PC-3 (cell line): ENCODE data around the gene TMCC2. TPM values are rescaled to one million over a fixed set of nuclear protein-coding genes. Genes with fewer than 3 reads are reported as not detected.
A peak's percentile ranks its signal among the peaks of the same experiment; 100 is the strongest.

ENCODE experiments used
- ATAC-seq: fragments of 200-7000 bp; cut with Tn5 transposase; 2 replicates; pipeline ENCODE4 v1.9.1; 2020; ENCODE audit warnings: mild to moderate bottlenecking, moderate library complexity
- BruUV-seq: library from RNA; stranded (reverse); fragments of 400-500 nt; replicated peaks from 2 replicates; lab custom pipeline; 2021; lab: Mats Ljungman, UMichigan
- CTCF ChIA-PET: fragments of 300-600 bp; sonication (Branson Sonifier 250); formaldehyde crosslinking; loops from one replicate; lab custom pipeline; 2022; ENCODE audit warnings: antibody characterized with exemption; lab: Charles Lee
- POLR2A ChIA-PET: fragments of 300-600 bp; sonication (Branson Sonifier 250); formaldehyde crosslinking; loops from one replicate; lab custom pipeline; 2022; ENCODE audit warnings: antibody characterized with exemption; ENCODE audit not compliant: unreplicated experiment; lab: Charles Lee
- DNase-seq: peaks from one replicate; pipeline ENCODE4 v3.0.0-alpha.2; 2015
- H2AFZ ChIP-seq: fragments of 300-600 bp; sonication (generic); 2 replicates; pipeline ENCODE4 v1.6.0; 2016; ENCODE audit warnings: antibody characterized with exemption, low read length
- H3F3A ChIP-seq: fragments of 300-600 bp; sonication (generic); one replicate; pipeline ENCODE4 v1.6.0; 2017; ENCODE audit warnings: antibody characterized with exemption, low read length, control low read depth, mild to moderate bottlenecking; ENCODE audit not compliant: unreplicated experiment
- H3K27ac ChIP-seq: fragments of 300-600 bp; sonication (generic); 2 replicates; pipeline ENCODE4 v1.5.1; 2016; ENCODE audit warnings: mild to moderate bottlenecking, low read length
- H3K27me3 ChIP-seq: fragments of 300-600 bp; sonication (generic); 2 replicates; pipeline ENCODE4 v1.6.1; 2016; ENCODE audit warnings: low read length, mixed read lengths
- H3K36me3 ChIP-seq: fragments of 300-600 bp; sonication (generic); 2 replicates; pipeline ENCODE4 v1.6.1; 2016; ENCODE audit warnings: low read depth, mixed run types, low read length, mixed read lengths
- H3K4me1 ChIP-seq: fragments of 300-600 bp; sonication (generic); 2 replicates; pipeline ENCODE4 v1.5.1; 2016; ENCODE audit warnings: low read length; ENCODE audit not compliant: insufficient read depth
- H3K4me2 ChIP-seq: fragments of 300-600 bp; sonication (generic); 2 replicates; pipeline ENCODE4 v1.6.0; 2016; ENCODE audit warnings: low read length
- H3K4me3 ChIP-seq: fragments of 300-600 bp; sonication (generic); 2 replicates; pipeline ENCODE4 v1.5.1; 2016; ENCODE audit warnings: mild to moderate bottlenecking, low read length, mixed read lengths
- H3K79me2 ChIP-seq: fragments of 300-600 bp; sonication (generic); 2 replicates; pipeline ENCODE4 v1.6.1; 2017; ENCODE audit warnings: low read length, mixed read lengths
- H3K9ac ChIP-seq: fragments of 300-600 bp; sonication (generic); 2 replicates; pipeline ENCODE4 v1.6.0; 2016; ENCODE audit warnings: mild to moderate bottlenecking, low read length
- H3K9me2 ChIP-seq: fragments of 300-600 bp; sonication (generic); replicated peaks from 2 replicates; pipeline ENCODE4 v1.6.1; 2016; ENCODE audit warnings: mixed run types, low read length, mixed read lengths
- H3K9me3 ChIP-seq: fragments of 300-600 bp; sonication (generic); 2 replicates; pipeline ENCODE4 v1.6.1; 2016; ENCODE audit warnings: low read length, mixed read lengths
- H4K20me1 ChIP-seq: fragments of 300-600 bp; sonication (generic); 2 replicates; pipeline ENCODE4 v1.6.1; 2016; ENCODE audit warnings: low read length, mixed read lengths
- EZH2 ChIP-seq: fragments of 300-600 bp; sonication (generic); IDR thresholded peaks from one replicate; pipeline ENCODE4 v1.6.1; 2017; ENCODE audit warnings: antibody characterized with exemption, mild to moderate bottlenecking, low read length; ENCODE audit not compliant: unreplicated experiment
- EZH2phosphoT487 ChIP-seq: fragments of 300-600 bp; sonication (generic); IDR thresholded peaks from 2 replicates; pipeline ENCODE4 v1.6.1; 2018; ENCODE audit warnings: mild to moderate bottlenecking, antibody characterized with exemption, low read length, borderline replicate concordance
- intact Hi-C: fragments of 100-400 bp; cut with micrococcal nuclease; formaldehyde crosslinking; loops from 2 replicates; pipeline ENCODE4 v1.9.0; 2023
- total RNA-seq: library from RNA; depleted of rRNA; stranded (reverse); fragments of >200 nt; gene quantifications from 2 replicates; pipeline ENCODE4 v1.2.3, GENCODE V29; 2014
- TF ChIP-seq, protein P1 (sequence below): fragments of 300-600 bp; sonication (generic); conservative IDR thresholded peaks from 2 replicates; pipeline ENCODE4 v1.5.1; 2017; ENCODE audit warnings: antibody characterized with exemption, low read depth, mild to moderate bottlenecking, low read length

Gene TMCC2
- total RNA-seq, 1 experiment from 2014 or later = 8.7 TPM

DNA sequence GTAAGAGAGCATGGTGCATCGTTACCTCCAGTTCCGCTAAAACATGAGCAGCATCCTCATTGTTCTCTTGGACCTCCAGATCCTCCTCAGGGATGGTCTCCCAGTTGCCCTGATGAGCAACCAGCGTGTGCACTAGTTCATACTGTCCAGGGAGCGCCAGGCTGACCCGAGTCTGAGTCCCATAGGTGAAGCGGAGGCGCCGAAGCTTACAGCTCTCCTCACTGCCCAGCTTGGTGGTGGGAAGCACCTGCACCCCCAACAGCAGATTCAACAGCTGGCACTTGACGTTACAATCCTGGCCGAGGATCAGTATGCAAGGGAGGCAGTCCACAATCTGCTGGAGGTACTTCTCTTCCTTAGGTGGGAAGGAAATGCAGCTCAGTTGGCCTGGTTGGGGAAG, 40.3 kb upstream of the TMCC2 start:
- Histone ChIP-seq H3K4me1 (peaks cover 12% of the 10 kb centered on the region), H3K36me3 (peaks cover 7% of the 10 kb centered on the region; the same call in 1 of the 2 replicates), H4K20me1 (no peaks in the 10 kb centered on the region), H3K4me3 (no peak overlapping the region), H3K9me3 (no peaks in the 10 kb centered on the region), H3K9me2 (no peaks in the 10 kb centered on the region), H3K9ac (no peak overlapping the region), H3K4me2 (no peak overlapping the region), H3K79me2 (peaks cover 32% of the 10 kb centered on the region), H3K27me3 (no peaks in the 10 kb centered on the region), H2AFZ (no peak overlapping the region), H3F3A (no peaks in the 10 kb centered on the region), H3K27ac (no peak overlapping the region)
- ChIA-PET POLR2A (no interaction called here), CTCF (no interaction called here)
- DNase-seq (no peak), ATAC-seq (no peak)
- TF ChIP-seq EZH2phosphoT487 = no peak
- TF ChIP-seq, protein P1, sequence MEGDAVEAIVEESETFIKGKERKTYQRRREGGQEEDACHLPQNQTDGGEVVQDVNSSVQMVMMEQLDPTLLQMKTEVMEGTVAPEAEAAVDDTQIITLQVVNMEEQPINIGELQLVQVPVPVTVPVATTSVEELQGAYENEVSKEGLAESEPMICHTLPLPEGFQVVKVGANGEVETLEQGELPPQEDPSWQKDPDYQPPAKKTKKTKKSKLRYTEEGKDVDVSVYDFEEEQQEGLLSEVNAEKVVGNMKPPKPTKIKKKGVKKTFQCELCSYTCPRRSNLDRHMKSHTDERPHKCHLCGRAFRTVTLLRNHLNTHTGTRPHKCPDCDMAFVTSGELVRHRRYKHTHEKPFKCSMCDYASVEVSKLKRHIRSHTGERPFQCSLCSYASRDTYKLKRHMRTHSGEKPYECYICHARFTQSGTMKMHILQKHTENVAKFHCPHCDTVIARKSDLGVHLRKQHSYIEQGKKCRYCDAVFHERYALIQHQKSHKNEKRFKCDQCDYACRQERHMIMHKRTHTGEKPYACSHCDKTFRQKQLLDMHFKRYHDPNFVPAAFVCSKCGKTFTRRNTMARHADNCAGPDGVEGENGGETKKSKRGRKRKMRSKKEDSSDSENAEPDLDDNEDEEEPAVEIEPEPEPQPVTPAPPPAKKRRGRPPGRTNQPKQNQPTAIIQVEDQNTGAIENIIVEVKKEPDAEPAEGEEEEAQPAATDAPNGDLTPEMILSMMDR = no peak
- no peak for TF ChIP-seq EZH2
- no TSS peak for BruUV-seq
- intact Hi-C loops = no loop called here

DNA sequence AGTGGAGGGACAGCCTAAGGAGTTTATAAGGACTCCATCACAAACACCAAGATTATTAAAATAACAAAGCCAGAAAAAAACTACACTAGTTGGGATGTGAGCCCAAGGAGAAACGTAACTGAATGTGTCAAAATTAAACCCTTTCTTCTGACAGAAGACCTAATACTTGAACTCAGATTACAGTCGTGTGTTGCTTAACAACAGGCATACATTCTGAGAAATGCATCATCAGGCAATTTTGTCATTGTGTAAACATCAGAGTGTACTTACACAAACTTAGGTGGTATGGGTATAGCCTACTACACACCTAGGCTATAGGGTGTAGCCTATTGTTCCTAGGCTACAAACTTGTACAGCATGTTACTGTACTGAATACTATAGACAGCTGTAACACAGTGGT, 39.6 kb upstream of the TMCC2 start:
- peaks cover 12% of the 10 kb centered on the region for H3K4me1 ChIP-seq
- no TSS peak for BruUV-seq
- ATAC-seq = peak; percentile 95
- H3K4me2 ChIP-seq = 0 out of 2 replicates have a peak overlapping the region, but pooled peaks have one; percentile 9
- no peaks in the 10 kb centered on the region for H3K9me2 ChIP-seq
- H3K79me2 ChIP-seq = peaks cover 35% of the 10 kb centered on the region
- no peak overlapping the region for H3K4me3 ChIP-seq
- no peak overlapping the region for H3K9ac ChIP-seq
- H3K27ac ChIP-seq = no peak overlapping the region
- H3K27me3 ChIP-seq = no peaks in the 10 kb centered on the region
- H2AFZ ChIP-seq = no peak overlapping the region
- DNase-seq = peak; percentile 82
- no peaks in the 10 kb centered on the region for H3F3A ChIP-seq
- no peaks in the 10 kb centered on the region for H4K20me1 ChIP-seq
- H3K36me3 ChIP-seq = peaks cover 7% of the 10 kb centered on the region; the same call in 1 of the 2 replicates
- H3K9me3 ChIP-seq = no peaks in the 10 kb centered on the region
- TF ChIP-seq EZH2phosphoT487 (no peak), EZH2 (no peak)
- TF ChIP-seq, protein P1 = no peak
- intact Hi-C loops = no loop called here
- CTCF ChIA-PET = no interaction called here
- POLR2A ChIA-PET = no interaction called here

DNA sequence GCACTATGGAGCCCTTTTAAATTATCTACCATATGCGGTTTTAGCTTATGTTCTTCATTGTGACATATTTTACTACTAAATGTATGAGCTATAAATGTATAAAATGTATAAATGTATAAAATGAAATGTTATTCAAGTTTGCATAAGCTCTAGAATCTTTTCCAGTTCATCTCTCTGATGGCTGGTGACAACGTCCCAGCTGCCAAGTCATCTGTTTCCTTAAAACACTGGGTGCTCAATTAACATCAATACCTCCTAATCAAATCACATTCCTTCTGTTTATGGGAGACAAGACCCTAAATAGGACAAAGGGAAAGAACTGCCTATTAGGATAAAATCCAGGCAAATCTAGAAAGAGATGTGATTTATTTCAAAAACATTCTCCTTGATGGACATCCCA, 39.1 kb upstream of the TMCC2 start:
- Histone ChIP-seq H2AFZ (no peak overlapping the region), H3K27ac (no peak overlapping the region), H3K79me2 (peaks cover 38% of the 10 kb centered on the region), H3F3A (no peaks in the 10 kb centered on the region), H3K27me3 (no peaks in the 10 kb centered on the region), H3K4me1 (peaks cover 12% of the 10 kb centered on the region), H4K20me1 (no peaks in the 10 kb centered on the region), H3K36me3 (peaks cover 7% of the 10 kb centered on the region; the same call in 1 of the 2 replicates), H3K9me2 (no peaks in the 10 kb centered on the region), H3K9me3 (no peaks in the 10 kb centered on the region), H3K4me3 (no peak overlapping the region), H3K4me2 (0 out of 2 replicates have a peak overlapping the region, but pooled peaks have one; percentile 9), H3K9ac (no peak overlapping the region)
- no TSS peak for BruUV-seq
- DNase-seq (no peak), ATAC-seq (no peak)
- CTCF ChIA-PET = no interaction called here
- intact Hi-C loops = no loop called here
- TF ChIP-seq EZH2 (no peak), EZH2phosphoT487 (no peak)
- TF ChIP-seq, protein P1 = no peak
- POLR2A ChIA-PET = interaction anchor here (0.5 kb wide), 1 partner anchor 22 kb away, joined by 4 read pairs; no protein-coding TSS in a partner anchor
